Central memory CD8-positive, alpha-beta T cell (primary cell): ENCODE results near the gene NBEAL2.
"Not testable (repeated sequence)": the region's sequence is repeated elsewhere in the genome, so short reads cannot be mapped to it uniquely, and the experiment has no call there.

Experiments used
- ATAC-seq: fragments of 150-1000 bp; cut with Tn5 transposase; replicated peaks from 2 replicates; pipeline ENCODE4 v1.10.0; 2022; ENCODE audit warnings: mild to moderate bottlenecking, moderate FRiP score, moderate number of reproducible peaks; ENCODE audit not compliant: poor library complexity, severe bottlenecking; ENCODE audit errors: extremely low read depth
- DNase-seq, 2 donors: peaks; one replicate each; pipeline ENCODE4 v3.0.0; 2021; ENCODE audit warnings: low spot score in 2 of 2
- H3K27ac Mint-ChIP-seq: one replicate; pipeline ENCODE4 v1.8.0; 2022; ENCODE audit warnings: low read depth, mild to moderate bottlenecking, moderate library complexity, mixed read lengths
- H3K27me3 Mint-ChIP-seq: one replicate; pipeline ENCODE4 v1.8.0; 2022; ENCODE audit warnings: mixed read lengths
- H3K36me3 Mint-ChIP-seq: one replicate; pipeline ENCODE4 v1.8.0; 2022; ENCODE audit warnings: mild to moderate bottlenecking, moderate library complexity, mixed read lengths; ENCODE audit not compliant: insufficient read depth
- H3K4me1 Mint-ChIP-seq: one replicate; pipeline ENCODE4 v1.8.0; 2022; ENCODE audit warnings: mixed read lengths
- H3K4me3 Mint-ChIP-seq: one replicate; pipeline ENCODE4 v1.8.0; 2022; ENCODE audit warnings: mild to moderate bottlenecking, moderate library complexity, mixed read lengths
- H3K9me3 Mint-ChIP-seq: one replicate; pipeline ENCODE4 v1.8.0; 2022; ENCODE audit warnings: mixed read lengths

Gene NBEAL2

GRCh38 chr3:47022641-47023071 lies 43.2 kb downstream of the NBEAL2 start:
- no peaks in the 10 kb centered on the region for H3K9me3 Mint-ChIP-seq
- H3K36me3 Mint-ChIP-seq: peaks cover 7% of the 10 kb centered on the region
- no peak overlapping the region for H3K4me3 Mint-ChIP-seq
- H3K27ac Mint-ChIP-seq: no peak overlapping the region
- H3K27me3 Mint-ChIP-seq: no peaks in the 10 kb centered on the region
- DNase-seq (no peak), ATAC-seq (no peak)
- H3K4me1 Mint-ChIP-seq: peaks cover 49% of the 10 kb centered on the region

- Mint-ChIP-seq H3K4me1 (peaks cover 28% of the 10 kb centered on the region), H3K36me3 (peaks cover 18% of the 10 kb centered on the region), H3K9me3 (no peaks in the 10 kb centered on the region), H3K27ac (peak overlapping the region; percentile 3), H3K27me3 (no peaks in the 10 kb centered on the region), H3K4me3 (no peak overlapping the region)
- no peak for DNase-seq
- ATAC-seq: no peak
Measured at GRCh38 chr3:47024932-47025331, 45.5 kb downstream of the NBEAL2 start.

GRCh38 chr3:47026432-47026831 lies 47.0 kb downstream of the NBEAL2 start:
- H3K27ac Mint-ChIP-seq, H3K27me3 Mint-ChIP-seq, ATAC-seq, DNase-seq, H3K9me3 Mint-ChIP-seq, H3K4me3 Mint-ChIP-seq: not testable (repeated sequence)
- peaks cover 31% of the 10 kb centered on the region for H3K4me1 Mint-ChIP-seq
- H3K36me3 Mint-ChIP-seq: peaks cover 18% of the 10 kb centered on the region

- ATAC-seq (no peak), DNase-seq (no peak)
- no peak overlapping the region for H3K27ac Mint-ChIP-seq
- H3K36me3 Mint-ChIP-seq: peaks cover 25% of the 10 kb centered on the region
- peaks cover 35% of the 10 kb centered on the region for H3K4me1 Mint-ChIP-seq
- H3K4me3 Mint-ChIP-seq: no peak overlapping the region
- no peaks in the 10 kb centered on the region for H3K9me3 Mint-ChIP-seq
- no peaks in the 10 kb centered on the region for H3K27me3 Mint-ChIP-seq
Measured at GRCh38 chr3:47028146-47028545, 48.7 kb downstream of the NBEAL2 start.

- no peaks in the 10 kb centered on the region for H3K27me3 Mint-ChIP-seq
- no peak for ATAC-seq
- peaks cover 27% of the 10 kb centered on the region for H3K36me3 Mint-ChIP-seq
- peaks cover 37% of the 10 kb centered on the region for H3K4me1 Mint-ChIP-seq
- DNase-seq: no peak
- H3K4me3 Mint-ChIP-seq: no peak overlapping the region
- no peaks in the 10 kb centered on the region for H3K9me3 Mint-ChIP-seq
- H3K27ac Mint-ChIP-seq: no peak overlapping the region
Measured at GRCh38 chr3:47028667-47029066, 49.2 kb downstream of the NBEAL2 start.

- Mint-ChIP-seq H3K36me3 (peaks cover 38% of the 10 kb centered on the region), H3K27ac (peak overlapping the region; percentile 10), H3K4me1 (peaks cover 21% of the 10 kb centered on the region)
- ATAC-seq: peak; percentile 64
- H3K9me3 Mint-ChIP-seq, DNase-seq, H3K27me3 Mint-ChIP-seq, H3K4me3 Mint-ChIP-seq: not testable (repeated sequence)
Measured at GRCh38 chr3:47031041-47031440, 51.6 kb downstream of the NBEAL2 start.

GRCh38 chr3:47034868-47035489 lies 55.5 kb downstream of the NBEAL2 start:
- Mint-ChIP-seq H3K4me1 (peaks cover 33% of the 10 kb centered on the region), H3K4me3 (no peak overlapping the region), H3K36me3 (peaks cover 50% of the 10 kb centered on the region), H3K9me3 (no peaks in the 10 kb centered on the region), H3K27ac (no peak overlapping the region), H3K27me3 (no peaks in the 10 kb centered on the region)
- no peak for DNase-seq
- no peak for ATAC-seq

- no peaks in the 10 kb centered on the region for H3K27me3 Mint-ChIP-seq
- H3K4me3 Mint-ChIP-seq: no peak overlapping the region
- H3K9me3 Mint-ChIP-seq: no peaks in the 10 kb centered on the region
- H3K27ac Mint-ChIP-seq: peak overlapping the region; percentile 32
- no peak for DNase-seq
- peaks cover 36% of the 10 kb centered on the region for H3K4me1 Mint-ChIP-seq
- peaks cover 56% of the 10 kb centered on the region for H3K36me3 Mint-ChIP-seq
- ATAC-seq: no peak
Measured at GRCh38 chr3:47035645-47036044, 56.2 kb downstream of the NBEAL2 start.

GRCh38 chr3:47036145-47036544 lies 56.7 kb downstream of the NBEAL2 start:
- no peak overlapping the region for H3K4me3 Mint-ChIP-seq
- H3K36me3 Mint-ChIP-seq: peaks cover 61% of the 10 kb centered on the region
- peaks cover 31% of the 10 kb centered on the region for H3K4me1 Mint-ChIP-seq
- no peak for DNase-seq
- ATAC-seq: no peak
- no peaks in the 10 kb centered on the region for H3K27me3 Mint-ChIP-seq
- H3K27ac Mint-ChIP-seq: peak overlapping the region; percentile 32
- no peaks in the 10 kb centered on the region for H3K9me3 Mint-ChIP-seq

GRCh38 chr3:47037302-47037701 lies 57.8 kb downstream of the NBEAL2 start:
- peaks cover 65% of the 10 kb centered on the region for H3K36me3 Mint-ChIP-seq

GRCh38 chr3:47041114-47041513 lies 61.6 kb downstream of the NBEAL2 start:
- no peak for ATAC-seq
- H3K9me3 Mint-ChIP-seq: no peaks in the 10 kb centered on the region
- H3K27ac Mint-ChIP-seq: no peak overlapping the region
- no peaks in the 10 kb centered on the region for H3K27me3 Mint-ChIP-seq
- H3K4me1 Mint-ChIP-seq: peaks cover 22% of the 10 kb centered on the region
- H3K36me3 Mint-ChIP-seq: peaks cover 66% of the 10 kb centered on the region
- H3K4me3 Mint-ChIP-seq: no peak overlapping the region
- no peak for DNase-seq

More at GRCh38 chr3:47037302-47037701, 57.8 kb downstream of the NBEAL2 start:
- not testable (repeated sequence) for ATAC-seq, H3K27me3 Mint-ChIP-seq, DNase-seq, H3K9me3 Mint-ChIP-seq
- Mint-ChIP-seq H3K4me1 (peaks cover 27% of the 10 kb centered on the region), H3K27ac (peak overlapping the region; percentile 90), H3K4me3 (peak overlapping the region; percentile 50)

GRCh38 chr3:47042231-47042791 lies 62.8 kb downstream of the NBEAL2 start:
- H3K27ac Mint-ChIP-seq: no peak overlapping the region
- peaks cover 64% of the 10 kb centered on the region for H3K36me3 Mint-ChIP-seq
- H3K4me3 Mint-ChIP-seq: no peak overlapping the region

GRCh38 chr3:47047069-47047468 lies 67.6 kb downstream of the NBEAL2 start:
- H3K36me3 Mint-ChIP-seq: peaks cover 34% of the 10 kb centered on the region
- peaks cover 6% of the 10 kb centered on the region for H3K4me1 Mint-ChIP-seq
- H3K9me3 Mint-ChIP-seq: no peaks in the 10 kb centered on the region
- H3K27ac Mint-ChIP-seq: peak overlapping the region; percentile 8
- ATAC-seq (no peak), DNase-seq (no peak)
- H3K27me3 Mint-ChIP-seq: no peaks in the 10 kb centered on the region
- H3K4me3 Mint-ChIP-seq: no peak overlapping the region

More at GRCh38 chr3:47042231-47042791, 62.8 kb downstream of the NBEAL2 start:
- no peaks in the 10 kb centered on the region for H3K27me3 Mint-ChIP-seq
- DNase-seq: no peak
- peaks cover 21% of the 10 kb centered on the region for H3K4me1 Mint-ChIP-seq
- ATAC-seq: no peak
- H3K9me3 Mint-ChIP-seq: no peaks in the 10 kb centered on the region
